Activated T-cell treated with anti-CD3 and anti-CD28 coated beads, Interleukin-2, amount 50 U/mL, for 72 hours (primary cell): ENCODE results near the gene CASKIN2. TPM values are rescaled to one million over a fixed set of nuclear protein-coding genes. Genes with fewer than 3 reads are reported as not detected.
"Not testable (repeated sequence)": the region's sequence is repeated elsewhere in the genome, so short reads cannot be mapped to it uniquely, and the experiment has no call there.

Source experiments
- ATAC-seq, 2 donors: fragments of 150-1000 bp; cut with Tn5 transposase; replicated peaks in 1 of 2; 2 replicates each; pipeline ENCODE4 v1.10.0; 2021; ENCODE audit warnings: moderate library complexity in 2 of 2, mild to moderate bottlenecking in 1 of 2
- DNase-seq, 2 donors: peaks; one replicate each; pipeline ENCODE4 v3.0.0; 2021 to 2022; ENCODE audit warnings: mixed read lengths in 1 of 2
- H3K27ac Mint-ChIP-seq: one replicate; pipeline ENCODE4 v1.8.0; 2022; ENCODE audit warnings: mild to moderate bottlenecking, moderate library complexity, mixed read lengths
- H3K27me3 Mint-ChIP-seq: one replicate; pipeline ENCODE4 v1.8.0; 2022; ENCODE audit warnings: low read depth, mixed read lengths
- H3K36me3 Mint-ChIP-seq, 2 donors: one replicate each; pipeline ENCODE4 v1.8.0; 2022; ENCODE audit warnings: mixed read lengths in 2 of 2, mild to moderate bottlenecking in 1 of 2; ENCODE audit not compliant: insufficient read depth in 2 of 2
- H3K4me1 Mint-ChIP-seq: one replicate; pipeline ENCODE4 v1.8.0; 2022; ENCODE audit warnings: low read depth, mixed read lengths
- H3K4me3 Mint-ChIP-seq, 2 donors: one replicate each; pipeline ENCODE4 v1.8.0; 2022; ENCODE audit warnings: mild to moderate bottlenecking in 2 of 2, mixed read lengths in 2 of 2, moderate library complexity in 2 of 2
- H3K9me3 Mint-ChIP-seq, 2 donors: one replicate each; pipeline ENCODE4 v1.8.0; 2022; ENCODE audit warnings: mixed read lengths in 2 of 2
- total RNA-seq, 2 donors: library from RNA; stranded (reverse); gene quantifications; one replicate each; pipeline ENCODE4 v1.2.3, GENCODE V29; 2022

Gene CASKIN2
- total RNA-seq, 2 donors from 2014 or later, result 4.1 to 6.6 TPM

DNA sequence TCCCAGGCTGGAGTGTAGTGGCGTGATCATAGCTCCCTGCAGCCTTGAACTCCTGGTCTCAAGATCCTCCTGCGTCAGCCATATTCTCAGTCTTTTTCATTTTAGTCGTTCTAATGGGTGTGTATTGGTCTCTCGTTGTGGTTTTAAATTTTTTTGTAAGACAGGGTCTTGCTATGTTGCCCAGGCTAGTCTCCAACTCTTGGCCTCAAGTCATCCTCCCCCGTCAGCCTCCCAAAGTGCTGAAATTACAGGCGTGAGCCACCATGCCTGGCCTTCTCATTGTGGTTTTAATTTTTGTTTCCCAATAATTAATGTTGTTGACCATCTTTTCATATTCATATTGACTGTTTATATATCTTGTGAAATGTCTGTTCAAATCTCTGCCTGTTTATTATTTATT lies 50.3 kb downstream of the CASKIN2 start:
- DNase-seq (no peak), ATAC-seq (no peak)
- Mint-ChIP-seq H3K27me3 (no peaks in the 10 kb centered on the region), H3K36me3 (peaks cover 0 to 1% of the 10 kb centered on the region in 2 donors), H3K9me3 (no peaks in the 10 kb centered on the region), H3K4me1 (peaks cover 8% of the 10 kb centered on the region), H3K4me3 (no peak overlapping the region), H3K27ac (no peak overlapping the region)

DNA sequence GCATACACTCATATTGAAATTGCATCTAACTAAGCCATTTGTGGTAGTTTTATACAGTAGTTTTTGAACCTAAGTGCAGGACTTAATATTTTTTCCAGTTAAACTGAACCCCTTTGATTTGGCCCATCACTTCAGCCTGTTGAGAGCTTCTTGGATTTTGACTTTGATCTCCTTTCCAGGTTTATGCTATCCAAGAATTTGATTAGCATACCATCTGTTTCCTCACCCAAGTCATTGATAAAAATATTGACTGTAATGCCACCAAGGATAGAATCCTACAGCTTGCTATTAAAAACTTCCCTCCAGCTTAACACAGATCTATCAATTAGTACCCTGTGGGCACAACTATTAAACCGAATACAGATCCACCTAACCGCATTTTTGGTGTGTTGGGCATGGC lies 51.7 kb downstream of the CASKIN2 start:
- Mint-ChIP-seq H3K36me3 (peaks cover 0 to 1% of the 10 kb centered on the region in 2 donors), H3K27ac (no peak overlapping the region), H3K27me3 (no peaks in the 10 kb centered on the region), H3K4me3 (no peak overlapping the region), H3K9me3 (no peaks in the 10 kb centered on the region), H3K4me1 (peaks cover 13% of the 10 kb centered on the region)
- ATAC-seq, result no peak
- DNase-seq, result no peak

DNA sequence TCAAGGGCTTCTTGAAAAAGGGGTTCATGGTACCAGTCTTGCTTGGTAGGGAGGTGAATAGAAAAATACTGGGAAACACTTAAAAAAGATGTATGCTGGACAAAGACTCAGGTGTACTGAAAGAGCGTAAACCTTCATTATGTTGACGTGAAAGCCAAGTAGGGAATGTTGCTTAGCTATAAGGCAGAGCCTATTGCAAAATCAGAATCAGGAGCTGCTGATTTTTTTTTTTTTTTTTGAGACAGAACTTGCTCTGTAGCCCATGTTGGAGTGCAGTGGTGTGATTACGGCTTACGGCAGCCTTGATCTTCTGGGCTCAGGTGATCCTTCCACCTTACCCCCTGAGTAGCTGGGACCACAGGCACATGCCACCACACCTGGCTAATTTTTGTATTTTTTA lies 55.0 kb downstream of the CASKIN2 start:
- Mint-ChIP-seq H3K4me1 (peaks cover 34% of the 10 kb centered on the region), H3K27me3 (no peaks in the 10 kb centered on the region), H3K9me3 (no peaks in the 10 kb centered on the region), H3K27ac (no peak overlapping the region), H3K36me3 (peaks cover 0 to 2% of the 10 kb centered on the region in 2 donors), H3K4me3 (no peak overlapping the region)
- DNase-seq (no peak), ATAC-seq (no peak)

DNA sequence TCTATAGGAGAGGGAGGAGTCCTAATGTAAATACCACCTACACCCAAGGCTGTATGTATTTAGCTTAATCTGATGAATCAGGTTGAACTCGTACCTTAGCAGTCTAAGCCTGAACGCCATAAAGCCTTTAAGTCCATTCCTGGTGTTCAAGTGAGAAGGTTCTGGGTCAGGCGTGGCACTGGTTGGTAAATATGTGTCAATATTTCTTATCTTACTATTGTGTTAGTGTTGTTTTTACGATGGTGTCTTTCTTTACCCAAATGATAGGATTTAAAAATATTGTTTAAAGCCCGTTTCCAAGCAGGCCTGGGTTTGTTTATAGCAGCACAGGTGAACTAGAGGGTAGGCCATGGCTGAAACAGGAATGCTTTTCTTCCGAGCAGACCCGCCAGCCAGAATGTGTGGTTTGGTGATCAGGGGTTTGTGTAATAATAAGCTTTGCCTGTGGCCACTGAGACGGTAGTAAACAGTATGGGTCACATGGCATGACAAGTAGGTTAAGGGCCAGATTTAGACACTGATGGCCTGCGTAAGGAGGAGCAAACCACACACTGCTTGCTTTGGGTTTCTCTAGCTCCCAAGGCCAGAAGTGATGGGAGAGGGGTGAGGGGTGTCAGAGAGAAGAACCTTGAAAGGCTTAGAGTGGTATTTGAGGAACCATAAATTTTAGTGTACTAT lies 55.6 kb downstream of the CASKIN2 start:
- Mint-ChIP-seq H3K4me1 (peaks cover 34% of the 10 kb centered on the region), H3K27me3 (no peaks in the 10 kb centered on the region), H3K36me3 (peaks cover 0 to 2% of the 10 kb centered on the region in 2 donors), H3K4me3 (no peak overlapping the region), H3K27ac (peak overlapping the region; percentile 10), H3K9me3 (no peaks in the 10 kb centered on the region)
- DNase-seq, result no peak
- ATAC-seq, result no peak

DNA sequence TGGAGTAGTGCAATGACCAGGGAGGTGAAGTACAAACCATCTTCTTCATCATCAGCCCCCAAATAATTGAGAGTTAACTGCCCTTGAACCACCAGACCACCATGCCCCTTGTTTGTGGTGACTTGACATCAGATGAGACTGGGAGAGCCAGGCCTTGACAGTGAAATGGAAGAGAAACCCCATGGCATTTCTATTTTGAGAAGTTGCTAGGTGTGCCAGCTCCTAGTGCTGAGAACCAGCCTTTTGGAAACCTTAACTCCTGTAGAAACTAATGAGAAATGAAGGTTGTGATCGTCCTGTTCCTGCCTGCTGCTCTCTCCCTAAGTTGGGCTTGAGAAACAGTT lies 56.1 kb downstream of the CASKIN2 start:
- Mint-ChIP-seq H3K4me3 (no peak overlapping the region), H3K4me1 (peaks cover 36% of the 10 kb centered on the region)

DNA sequence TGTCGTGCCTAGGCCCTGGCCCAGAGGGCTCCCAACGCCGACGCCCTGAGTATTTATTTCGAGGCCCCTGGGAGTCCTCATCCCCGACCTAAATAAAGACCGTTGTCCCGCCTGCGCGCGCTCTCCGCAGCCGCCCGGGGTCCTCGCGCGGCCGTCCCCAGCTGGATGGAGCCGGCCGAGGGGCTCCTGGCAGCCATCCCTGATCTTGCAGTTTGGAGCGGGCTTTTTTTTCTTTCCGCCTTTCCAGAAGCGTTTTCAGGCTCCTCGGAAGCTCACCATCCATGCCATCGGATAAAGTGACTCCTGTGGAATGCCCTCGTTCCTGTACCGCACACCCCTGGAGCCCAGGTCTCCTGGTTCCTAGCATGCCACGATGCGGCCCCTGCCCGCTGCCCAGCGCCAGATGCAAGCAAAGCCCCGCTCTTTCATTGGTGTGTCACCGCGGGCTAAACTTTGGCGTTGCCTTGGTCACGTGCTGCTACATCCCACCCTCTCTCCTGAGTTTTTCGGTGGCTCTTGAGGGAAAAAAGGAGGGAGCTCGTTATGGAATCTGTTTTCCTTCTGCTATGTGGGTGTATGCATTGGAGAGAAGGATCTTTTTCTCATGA lies 58.2 kb downstream of the CASKIN2 start:
- H3K4me3 Mint-ChIP-seq, result peak overlapping the region; percentile 92 to 97

More for the DNA sequence above, 56.1 kb downstream of the CASKIN2 start:
- no peak for ATAC-seq
- Mint-ChIP-seq H3K9me3 (no peaks in the 10 kb centered on the region), H3K36me3 (peaks cover 0 to 2% of the 10 kb centered on the region in 2 donors), H3K27ac (no peak overlapping the region), H3K27me3 (no peaks in the 10 kb centered on the region)
- DNase-seq, result no peak

DNA sequence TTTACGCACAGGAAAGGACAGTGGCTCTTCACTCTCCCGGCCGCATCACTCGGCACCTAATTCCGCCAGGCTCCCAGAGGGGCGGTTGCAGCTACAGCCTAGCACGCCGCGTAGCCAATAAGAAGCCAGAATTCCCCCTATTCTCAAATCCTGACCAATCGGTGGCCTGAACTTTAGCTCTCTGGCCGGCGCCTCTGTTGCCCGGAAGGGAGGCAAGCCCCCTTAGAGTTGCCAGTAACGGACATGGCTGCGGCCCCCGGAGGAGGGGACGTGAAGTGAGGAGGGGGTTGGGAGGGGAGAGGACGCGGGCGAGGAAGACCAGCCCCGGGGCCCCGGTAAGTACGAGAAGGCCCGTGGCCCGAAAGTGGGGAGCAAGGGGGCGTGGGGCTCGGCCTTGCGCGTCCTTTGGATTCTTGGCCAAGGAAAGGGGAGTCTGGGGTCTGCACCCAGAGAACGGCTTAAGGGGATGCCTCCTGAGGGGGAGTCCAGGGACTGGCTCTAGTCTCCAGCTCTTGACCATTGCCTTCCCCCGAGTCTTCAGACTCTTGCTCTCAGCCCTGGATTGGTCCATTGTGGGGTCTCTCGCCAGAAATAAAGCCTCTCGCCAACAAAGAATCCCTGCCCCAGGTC lies 58.8 kb downstream of the CASKIN2 start, which contains the start of gene TMEM94:
TSS of gene TMEM94 (plus strand) at position 219 of the 630 bp plus-strand sequence. CDS start 15,271 bp downstream, outside the sequence.
- Mint-ChIP-seq H3K27ac (peak within 1 kb of the TSS; percentile 96), H3K4me1 (peaks cover 32% of the 10 kb centered on the region), H3K27me3 (no peaks in the 10 kb centered on the region)

More for the DNA sequence above, 58.2 kb downstream of the CASKIN2 start:
- Mint-ChIP-seq H3K4me1 (peaks cover 32% of the 10 kb centered on the region), H3K9me3 (no peaks in the 10 kb centered on the region), H3K27ac (peak overlapping the region; percentile 96), H3K27me3 (no peaks in the 10 kb centered on the region), H3K36me3 (peaks cover 0 to 2% of the 10 kb centered on the region in 2 donors)
- peak; percentile 9 to 23 for ATAC-seq
- peak; percentile 16 to 22 for DNase-seq

DNA sequence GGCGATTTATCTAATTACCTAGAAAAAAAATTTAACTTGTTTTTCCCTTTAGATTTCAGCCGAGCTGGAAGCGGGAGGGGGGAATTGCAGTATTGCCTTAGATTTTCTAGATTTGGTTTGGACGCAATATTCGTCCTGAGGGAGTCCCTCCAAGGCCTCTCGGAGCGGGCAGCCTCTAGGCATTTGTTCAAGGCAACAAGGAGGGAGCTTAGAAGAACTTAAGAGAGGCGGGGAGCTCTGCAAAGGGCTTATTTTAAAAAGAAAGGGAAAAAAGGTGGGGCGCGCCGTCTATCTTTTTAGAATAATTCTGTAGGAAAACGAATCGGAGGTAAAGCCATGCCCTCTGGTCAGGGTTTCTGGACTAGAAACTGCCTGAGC lies 59.3 kb downstream of the CASKIN2 start:
- Mint-ChIP-seq H3K9me3 (no peaks in the 10 kb centered on the region), H3K4me1 (peaks cover 32% of the 10 kb centered on the region), H3K27ac (peak overlapping the region; percentile 94), H3K27me3 (no peaks in the 10 kb centered on the region), H3K4me3 (peak overlapping the region; percentile 92 to 97), H3K36me3 (peaks cover 0 to 2% of the 10 kb centered on the region in 2 donors)
- no peak for DNase-seq
- peak; percentile 18 to 22 for ATAC-seq

More for the DNA sequence above, 58.8 kb downstream of the CASKIN2 start, which contains the start of gene TMEM94:
- peak within 1 kb of the TSS; percentile 92 to 97 for H3K4me3 Mint-ChIP-seq
- H3K36me3 Mint-ChIP-seq, result peaks cover 0 to 2% of the 10 kb centered on the region in 2 donors
- no peaks in the 10 kb centered on the region for H3K9me3 Mint-ChIP-seq
- ATAC-seq, result peak; percentile 99
- peak; percentile 89 to 93 for DNase-seq

DNA sequence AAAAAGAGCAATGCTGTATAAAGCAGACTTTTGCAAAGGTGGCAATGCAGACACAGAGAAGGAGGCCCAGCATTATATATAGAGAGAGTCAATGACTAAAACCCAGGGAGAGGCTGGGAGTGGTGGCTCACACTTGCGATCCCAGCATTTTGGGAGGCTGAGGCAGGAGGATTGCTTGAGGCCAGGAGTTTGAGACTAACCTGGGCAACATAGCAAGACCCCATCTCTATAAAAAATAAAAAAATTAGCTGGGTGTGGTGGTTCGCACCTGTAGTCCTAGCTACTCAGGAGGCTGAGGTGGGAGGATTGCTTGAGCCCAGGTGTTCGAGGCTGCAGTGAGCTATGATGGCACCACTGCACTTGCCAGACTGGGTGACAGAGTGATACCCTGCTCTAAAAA lies 60.7 kb downstream of the CASKIN2 start:
- peaks cover 29% of the 10 kb centered on the region for H3K4me1 Mint-ChIP-seq
- H3K9me3 Mint-ChIP-seq, ATAC-seq, H3K27ac Mint-ChIP-seq, H3K27me3 Mint-ChIP-seq, H3K36me3 Mint-ChIP-seq, DNase-seq: not testable (repeated sequence)
- H3K4me3 Mint-ChIP-seq, result peak overlapping the region in 1 of 2 donors; percentile 16

DNA sequence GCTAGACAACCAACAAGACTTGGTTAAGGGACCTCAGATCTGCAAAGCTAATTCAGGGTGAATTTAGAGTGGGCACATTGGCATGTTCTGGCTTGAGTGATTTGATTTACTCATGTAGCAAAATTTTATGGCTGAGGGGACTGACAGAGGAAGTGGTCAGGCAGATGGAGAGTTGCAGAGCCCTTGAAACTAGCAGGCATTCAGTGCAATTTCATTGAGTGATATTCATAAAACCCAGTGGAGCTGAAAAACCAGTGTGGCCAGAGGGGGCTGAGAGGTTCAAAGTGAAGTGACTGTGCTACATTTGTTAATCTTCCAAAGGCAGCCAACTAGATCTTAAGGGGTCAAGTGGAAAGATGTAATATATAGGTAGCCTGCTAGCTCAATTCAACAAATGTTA lies 61.1 kb downstream of the CASKIN2 start:
- Mint-ChIP-seq H3K9me3 (no peaks in the 10 kb centered on the region), H3K4me3 (peak overlapping the region in 1 of 2 donors; percentile 16), H3K27ac (no peak overlapping the region), H3K36me3 (peaks cover 0 to 2% of the 10 kb centered on the region in 2 donors), H3K27me3 (no peaks in the 10 kb centered on the region), H3K4me1 (peaks cover 27% of the 10 kb centered on the region)
- ATAC-seq (no peak), DNase-seq (no peak)

DNA sequence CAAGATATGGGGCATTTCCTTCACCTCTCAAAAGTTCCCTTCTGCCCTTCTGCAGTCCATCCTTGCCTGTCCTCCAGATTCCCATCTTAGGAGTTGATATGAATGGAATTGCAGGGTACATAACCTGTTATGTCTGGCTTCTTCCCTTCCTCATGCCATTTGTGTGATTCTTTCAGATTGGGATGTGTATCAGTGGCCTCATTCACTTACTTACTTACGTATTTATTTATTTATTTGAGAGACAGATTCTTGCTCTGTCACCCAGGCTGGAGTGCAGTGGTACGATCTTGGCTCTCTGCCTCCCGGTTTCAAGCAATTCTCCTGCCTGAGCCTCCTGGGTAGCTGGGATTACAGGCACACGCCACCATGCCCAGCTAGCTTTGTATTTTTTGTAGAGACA lies 65.1 kb downstream of the CASKIN2 start:
- Mint-ChIP-seq H3K4me1 (peaks cover 5% of the 10 kb centered on the region), H3K27me3 (no peaks in the 10 kb centered on the region), H3K27ac (no peak overlapping the region), H3K36me3 (no peaks in the 10 kb centered on the region), H3K9me3 (no peaks in the 10 kb centered on the region), H3K4me3 (no peak overlapping the region)
- DNase-seq (no peak), ATAC-seq (no peak)
